Measurements from ENCODE around the gene ANXA6.

Gene ANXA6

GRCh38 chr5:151084363-151084762 is 73.2 kb downstream of the ANXA6 start:
- Histone ChIP-seq H3K9me3 (no peaks in the 10 kb centered on the region), H3K4me1 (peaks cover 3% of the 10 kb centered on the region; the same call in 1 of the 2 replicates), H3K27me3 (no peaks in the 10 kb centered on the region), H3K4me3 (ENCODE audit: low read depth, low read length) (no peak overlapping the region), H3K36me3 (no peaks in the 10 kb centered on the region)
- no peak for TF ChIP-seq CTCF (IDR thresholded peaks at IDR 0.05; ENCODE audit: low read depth, low read length)
- no peak for DNase-seq

GRCh38 chr5:151083081-151083676 is 74.4 kb downstream of the ANXA6 start:
- H3K4me1 ChIP-seq = peaks cover 3% of the 10 kb centered on the region; the same call in 1 of the 2 replicates
- no peak overlapping the region for H3K4me3 ChIP-seq (ENCODE audit: low read depth, low read length)
- no peak for TF ChIP-seq CTCF (IDR thresholded peaks at IDR 0.05; ENCODE audit: low read depth, low read length)
- H3K27me3 ChIP-seq = no peaks in the 10 kb centered on the region
- no peak for DNase-seq
- no peaks in the 10 kb centered on the region; the same call in 1 of the 2 replicates for H3K36me3 ChIP-seq
- H3K9me3 ChIP-seq = no peaks in the 10 kb centered on the region

GRCh38 chr5:151082282-151082902 is 75.2 kb downstream of the ANXA6 start:
- H3K9me3 ChIP-seq = no peaks in the 10 kb centered on the region
- TF ChIP-seq CTCF (IDR thresholded peaks at IDR 0.05; ENCODE audit: low read depth, low read length) = peak; percentile 54
- H3K27me3 ChIP-seq = no peaks in the 10 kb centered on the region
- peak; percentile 56 for DNase-seq
- H3K4me1 ChIP-seq = peaks cover 3% of the 10 kb centered on the region; the same call in 1 of the 2 replicates
- H3K36me3 ChIP-seq = no peaks in the 10 kb centered on the region; the same call in 1 of the 2 replicates
- H3K4me3 ChIP-seq (ENCODE audit: low read depth, low read length) = peak overlapping the region; percentile 87

GRCh38 chr5:151081431-151082281 is 75.9 kb downstream of the ANXA6 start:
- H3K36me3 ChIP-seq = no peaks in the 10 kb centered on the region; the same call in 1 of the 2 replicates
- no peaks in the 10 kb centered on the region for H3K27me3 ChIP-seq
- DNase-seq = no peak
- H3K4me3 ChIP-seq (ENCODE audit: low read depth, low read length) = peak overlapping the region; percentile 87
- H3K9me3 ChIP-seq = no peaks in the 10 kb centered on the region
- TF ChIP-seq CTCF (IDR thresholded peaks at IDR 0.05; ENCODE audit: low read depth, low read length) = no peak
- peaks cover 3% of the 10 kb centered on the region; the same call in 1 of the 2 replicates for H3K4me1 ChIP-seq

- H3K9me3 ChIP-seq = no peaks in the 10 kb centered on the region
- H3K27me3 ChIP-seq = no peaks in the 10 kb centered on the region
- H3K4me3 ChIP-seq (ENCODE audit: low read depth, low read length) = peak within 1 kb of the TSS; percentile 87
- no peak for TF ChIP-seq CTCF (IDR thresholded peaks at IDR 0.05; ENCODE audit: low read depth, low read length)
- peak; percentile 94 for DNase-seq
- H3K4me1 ChIP-seq = peaks cover 3% of the 10 kb centered on the region; the same call in 1 of the 2 replicates
- no peaks in the 10 kb centered on the region; the same call in 1 of the 2 replicates for H3K36me3 ChIP-seq
Measured at GRCh38 chr5:151080613-151081430, 76.8 kb downstream of the ANXA6 start, which contains the start of gene TNIP1. TNIP1 (minus strand) TSS chr5:151081034; CDS start chr5:151065095, 15,939 bp downstream.

Measured in BE2C (cell line).